Epithelial cell of esophagus (primary cell): ENCODE data around the gene HSPBAP1.
"Not testable (repeated sequence)": the region's sequence is repeated elsewhere in the genome, so short reads cannot be mapped to it uniquely, and the experiment has no call there.

Experiments used
- DNase-seq: peaks from one replicate; pipeline ENCODE4 v3.0.0; 2010; ENCODE audit warnings: low read depth
- H3K4me3 ChIP-seq: 2 replicates; pipeline ENCODE4 v1.5.1; 2011; ENCODE audit warnings: mild to moderate bottlenecking, low read length, control low read depth
- TF ChIP-seq, protein P1 (sequence below): IDR thresholded peaks from 2 replicates; pipeline ENCODE4 v1.5.1; 2011; ENCODE audit warnings: low read depth, mild to moderate bottlenecking, low read length, control low read depth, inconsistent platforms; ENCODE audit not compliant: insufficient read depth; ENCODE audit errors: missing control alignments

HSPBAP1 gene

DNA sequence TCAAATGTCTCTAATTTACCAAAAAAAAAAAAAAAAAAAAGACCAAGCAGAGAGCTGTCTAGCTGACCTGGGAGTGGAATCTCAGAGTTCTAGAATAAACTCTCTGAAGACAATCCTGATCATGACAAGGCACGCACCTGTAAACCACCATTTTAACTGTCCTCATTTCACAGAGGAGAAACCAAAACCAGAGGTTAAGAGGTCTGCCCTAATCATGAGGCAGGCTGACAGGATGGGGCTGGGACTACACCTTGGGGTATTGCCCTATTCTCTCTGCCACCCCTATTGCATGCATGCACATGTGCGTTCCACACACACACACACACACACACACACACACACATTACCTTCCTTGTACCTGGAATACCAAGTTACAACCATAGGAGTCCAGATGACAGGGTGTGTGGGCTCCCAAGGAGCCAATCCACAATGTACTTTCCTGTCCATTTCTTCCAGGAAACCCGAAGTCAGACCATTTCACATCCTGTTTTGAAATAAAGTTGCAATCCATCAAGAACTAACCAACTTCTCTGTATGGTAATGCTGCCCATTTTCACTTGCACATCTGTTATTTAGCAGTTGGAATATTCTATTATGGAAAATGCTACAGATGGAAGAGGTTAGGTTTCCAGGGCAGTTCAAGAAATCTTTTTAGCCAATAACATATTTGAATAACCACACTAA, 34.6 kb downstream of the HSPBAP1 start:
- no peak overlapping the region for H3K4me3 ChIP-seq
- TF ChIP-seq, protein P1, sequence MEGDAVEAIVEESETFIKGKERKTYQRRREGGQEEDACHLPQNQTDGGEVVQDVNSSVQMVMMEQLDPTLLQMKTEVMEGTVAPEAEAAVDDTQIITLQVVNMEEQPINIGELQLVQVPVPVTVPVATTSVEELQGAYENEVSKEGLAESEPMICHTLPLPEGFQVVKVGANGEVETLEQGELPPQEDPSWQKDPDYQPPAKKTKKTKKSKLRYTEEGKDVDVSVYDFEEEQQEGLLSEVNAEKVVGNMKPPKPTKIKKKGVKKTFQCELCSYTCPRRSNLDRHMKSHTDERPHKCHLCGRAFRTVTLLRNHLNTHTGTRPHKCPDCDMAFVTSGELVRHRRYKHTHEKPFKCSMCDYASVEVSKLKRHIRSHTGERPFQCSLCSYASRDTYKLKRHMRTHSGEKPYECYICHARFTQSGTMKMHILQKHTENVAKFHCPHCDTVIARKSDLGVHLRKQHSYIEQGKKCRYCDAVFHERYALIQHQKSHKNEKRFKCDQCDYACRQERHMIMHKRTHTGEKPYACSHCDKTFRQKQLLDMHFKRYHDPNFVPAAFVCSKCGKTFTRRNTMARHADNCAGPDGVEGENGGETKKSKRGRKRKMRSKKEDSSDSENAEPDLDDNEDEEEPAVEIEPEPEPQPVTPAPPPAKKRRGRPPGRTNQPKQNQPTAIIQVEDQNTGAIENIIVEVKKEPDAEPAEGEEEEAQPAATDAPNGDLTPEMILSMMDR = no peak
- DNase-seq = no peak

DNA sequence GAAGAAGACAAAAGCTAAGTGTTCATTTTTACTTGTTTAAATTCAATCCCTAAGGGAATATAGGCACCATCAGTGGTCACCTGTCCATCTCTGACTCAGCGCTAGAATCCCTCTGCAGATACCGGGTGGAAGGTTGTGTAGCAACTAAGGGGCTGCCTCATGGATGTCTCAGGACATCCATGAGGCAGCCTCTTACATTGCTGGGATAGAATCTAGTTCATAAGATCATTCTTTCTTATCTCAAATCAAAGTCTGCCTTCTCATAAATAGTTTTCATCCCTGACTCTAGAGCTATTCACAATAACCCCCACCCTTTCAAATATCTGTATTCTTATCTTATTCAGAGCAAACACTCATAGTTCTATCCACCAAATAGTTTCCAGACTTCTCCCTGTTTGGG, 38.1 kb downstream of the HSPBAP1 start:
- no peak overlapping the region for H3K4me3 ChIP-seq
- no peak for DNase-seq
- TF ChIP-seq, protein P1 = no peak

DNA sequence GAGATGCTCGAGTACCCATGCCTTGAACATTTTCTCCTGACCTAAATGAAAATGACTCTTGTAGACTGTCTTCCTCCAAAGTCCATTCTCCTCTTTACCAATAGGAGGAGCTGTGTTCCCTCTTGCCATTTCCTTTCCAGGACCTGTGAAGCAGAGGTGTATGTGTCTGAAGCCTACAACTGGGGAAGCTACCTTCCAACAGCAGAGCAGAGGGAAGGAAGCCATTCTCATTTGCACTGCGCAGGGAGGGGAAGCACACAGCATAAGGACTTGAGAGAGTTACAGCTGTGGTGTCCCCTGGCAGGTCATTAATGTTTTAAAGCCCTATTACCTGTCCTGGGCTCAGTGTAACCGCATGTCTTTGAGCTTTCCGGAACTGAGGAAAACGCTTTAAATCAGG, 38.7 kb downstream of the HSPBAP1 start:
- H3K4me3 ChIP-seq = no peak overlapping the region
- DNase-seq = peak; percentile 74
- TF ChIP-seq, protein P1 = peak; percentile 95

DNA sequence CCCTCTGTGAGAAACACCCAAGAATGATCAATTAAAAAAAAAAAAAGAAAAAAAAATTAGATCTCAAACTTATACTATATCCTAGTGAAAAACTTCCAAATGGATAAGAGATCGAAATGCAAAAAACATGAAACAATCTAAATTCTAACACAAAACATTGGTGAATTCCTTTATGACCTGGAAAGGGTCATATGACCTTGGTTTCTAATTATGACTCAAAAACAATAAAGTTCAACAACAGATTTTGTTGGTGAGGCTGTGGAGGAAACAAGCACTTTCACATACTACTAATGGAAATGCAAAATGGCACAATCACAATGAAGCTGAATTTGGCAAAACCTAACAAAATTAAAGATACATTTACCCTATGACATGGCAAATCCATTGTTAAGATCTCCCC, 45.3 kb downstream of the HSPBAP1 start:
- TF ChIP-seq, protein P1 = no peak
- H3K4me3 ChIP-seq = no peak overlapping the region
- DNase-seq = no peak

DNA sequence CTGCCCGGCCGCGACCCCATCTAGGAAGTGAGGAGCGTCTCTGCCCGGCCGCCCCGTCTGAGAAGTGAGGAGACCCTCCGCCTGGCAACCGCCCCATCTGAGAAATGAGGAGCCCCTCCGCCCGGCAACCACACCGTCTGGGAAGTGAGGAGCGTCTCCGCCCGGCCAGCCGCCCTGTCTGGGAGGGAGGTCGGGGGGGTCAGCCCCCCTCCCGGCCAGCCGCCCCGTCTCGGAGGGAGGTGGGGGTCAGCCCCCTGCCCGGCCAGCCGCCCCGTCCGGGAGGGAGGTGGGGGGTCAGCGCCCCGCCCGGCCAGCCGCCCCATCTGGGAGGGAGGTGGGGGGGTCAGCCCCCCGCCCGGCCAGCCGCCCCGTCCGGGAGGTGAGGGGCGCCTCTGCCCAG, 46.3 kb downstream of the HSPBAP1 start:
- not testable (repeated sequence) for H3K4me3 ChIP-seq, DNase-seq

DNA sequence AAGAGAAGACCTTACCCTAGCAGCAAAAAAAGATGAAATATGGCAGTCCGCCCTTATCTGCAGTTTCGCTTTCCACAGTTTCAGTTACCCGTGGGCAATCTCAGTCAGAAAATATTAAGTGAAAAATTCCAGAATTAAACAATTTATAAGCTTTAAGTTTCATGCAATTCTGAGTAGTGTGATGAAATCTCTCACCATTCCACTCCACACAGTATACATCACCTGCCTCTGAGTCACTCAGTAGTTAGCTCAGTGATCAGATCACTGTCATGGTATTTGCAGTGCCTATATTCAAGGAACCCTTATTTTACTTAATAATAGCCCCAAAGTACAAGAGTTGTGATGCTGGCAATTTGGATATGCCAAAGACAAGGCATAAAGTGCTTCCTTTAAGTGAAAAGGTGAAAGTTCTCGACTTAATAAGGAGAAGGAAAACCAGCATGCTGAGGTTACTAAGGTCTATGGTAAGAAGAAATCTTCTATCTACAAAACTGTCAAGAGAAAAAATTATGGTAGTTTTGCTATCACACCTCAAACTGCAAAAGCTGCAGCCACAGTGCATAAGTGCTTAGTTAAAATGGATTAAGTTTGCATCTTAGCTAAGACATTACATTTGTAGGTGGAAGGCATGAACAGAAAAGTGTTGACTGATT, 48.1 kb downstream of the HSPBAP1 start:
- peak; percentile 87 for DNase-seq
- no peak overlapping the region for H3K4me3 ChIP-seq
- TF ChIP-seq, protein P1 = no peak

DNA sequence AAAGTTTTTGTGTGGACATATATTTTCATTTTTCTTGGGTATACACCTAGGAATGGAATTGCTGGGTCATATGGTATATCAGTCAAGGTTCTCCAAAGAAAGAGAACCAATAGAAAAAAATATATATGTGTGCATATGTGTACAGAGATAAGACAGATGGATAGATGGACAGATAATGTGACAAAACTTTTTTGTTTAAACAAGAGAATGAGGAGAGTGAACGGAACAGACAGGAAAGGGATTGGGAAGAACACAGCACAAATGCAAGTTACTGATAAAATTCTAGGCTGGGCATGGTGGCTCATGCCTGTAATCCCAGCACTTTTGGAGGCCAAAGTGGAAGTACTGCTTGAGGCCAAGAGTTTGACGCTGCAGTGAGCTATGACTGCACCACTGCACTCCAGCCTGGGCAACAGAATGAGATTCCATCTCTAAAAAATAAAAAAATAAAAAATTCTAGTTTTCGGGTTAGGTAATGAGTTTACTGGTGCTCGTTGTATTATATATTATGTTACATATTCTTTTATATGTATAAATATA, 50.0 kb downstream of the HSPBAP1 start:
- DNase-seq = no peak
- TF ChIP-seq, protein P1 = no peak
- H3K4me3 ChIP-seq = no peak overlapping the region
